Stimulated activated CD4-positive, alpha-beta T cell treated with anti-CD3 and anti-CD28 coated beads, Interleukin-2, amount 100 ng/mL, for 4 hours (primary cell): ENCODE results near the gene GRID1.

Experiments used
- DNase-seq: peaks from one replicate; pipeline ENCODE4 v3.0.0-alpha.2; 2020; ENCODE audit warnings: low read depth

The GRID1 gene

GRCh38 chr10:86265236-86265894 is 101.2 kb downstream of the GRID1 start:
- no peak for DNase-seq

- DNase-seq = no peak
These were observed 101.9 kb downstream of the GRID1 start for GRCh38 chr10:86264481-86265231.

GRCh38 chr10:86263907-86264306 is 102.7 kb downstream of the GRID1 start:
- DNase-seq = no peak

GRCh38 chr10:86263209-86263608 is 103.4 kb downstream of the GRID1 start:
- no peak for DNase-seq

- DNase-seq = no peak
These were observed 103.9 kb downstream of the GRID1 start for GRCh38 chr10:86262688-86263181.

GRCh38 chr10:86261941-86262687 is 104.5 kb downstream of the GRID1 start:
- DNase-seq = no peak

- DNase-seq = no peak
These were observed 105.1 kb downstream of the GRID1 start for GRCh38 chr10:86261470-86261869.

GRCh38 chr10:86260564-86260963 is 106.0 kb downstream of the GRID1 start:
- DNase-seq = no peak

- no peak for DNase-seq
These were observed 106.6 kb downstream of the GRID1 start for GRCh38 chr10:86259901-86260562.

- DNase-seq = no peak
These were observed 107.7 kb downstream of the GRID1 start for GRCh38 chr10:86258941-86259340.

- DNase-seq = no peak
These were observed 108.1 kb downstream of the GRID1 start for GRCh38 chr10:86258499-86258898.

GRCh38 chr10:86257683-86258082 is 108.9 kb downstream of the GRID1 start:
- DNase-seq = no peak

GRCh38 chr10:86256690-86257315 is 109.8 kb downstream of the GRID1 start:
- DNase-seq = no peak

GRCh38 chr10:86255405-86256251 is 111.0 kb downstream of the GRID1 start:
- no peak for DNase-seq

GRCh38 chr10:86254526-86255174 is 111.9 kb downstream of the GRID1 start:
- no peak for DNase-seq

GRCh38 chr10:86254081-86254480 is 112.5 kb downstream of the GRID1 start:
- DNase-seq = no peak

GRCh38 chr10:86253091-86254072 is 113.2 kb downstream of the GRID1 start:
- no peak for DNase-seq

GRCh38 chr10:86252556-86252955 is 114.0 kb downstream of the GRID1 start:
- DNase-seq = no peak

- DNase-seq = no peak
These were observed 114.5 kb downstream of the GRID1 start for GRCh38 chr10:86252079-86252478.
